ENCODE results near the gene ANKRD2. TPM values are rescaled to one million over a fixed set of nuclear protein-coding genes. Genes with fewer than 3 reads are reported as not detected.
"Not testable (repeated sequence)": the region's sequence is repeated elsewhere in the genome, so short reads cannot be mapped to it uniquely, and the experiment has no call there.

Gene ANKRD2
- total and polyA plus RNA-seq, 2 donors (not counting 1 experiment from before 2014, with no cell fraction given): 0.26 to 1.8 TPM

DNA sequence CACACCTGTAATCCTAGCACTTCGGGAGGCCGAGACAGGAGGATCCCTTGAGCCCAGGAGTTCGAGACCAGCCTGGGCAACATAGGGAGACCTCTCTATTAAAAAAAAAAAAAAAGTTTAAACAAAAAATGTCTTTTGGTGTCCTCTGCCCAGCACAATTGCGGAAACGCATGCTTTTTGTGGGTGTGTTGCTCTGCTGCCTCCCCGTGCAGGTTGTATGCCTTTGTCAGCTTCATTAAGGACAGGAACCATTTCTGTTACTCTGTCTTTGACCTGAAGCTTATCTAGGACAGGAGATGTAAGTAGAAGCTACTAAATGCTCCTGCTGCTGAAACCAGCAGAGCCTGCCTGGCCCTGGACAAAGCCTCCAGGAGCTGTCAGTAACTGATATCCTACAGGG lies 21.3 kb upstream of the ANKRD2 start:
- Histone ChIP-seq H3K4me1 (ENCODE audit: control insufficient read depth, extremely low read depth, insufficient read depth, low read length) (peaks cover 6% of the 10 kb centered on the region), H3K9ac (ENCODE audit: insufficient read depth, low read length) (no peak overlapping the region), H3K27ac (ENCODE audit: insufficient read depth, low read length) (no peak overlapping the region), H3K9me3 (ENCODE audit: control insufficient read depth, insufficient read depth, low read depth, low read length) (no peaks in the 10 kb centered on the region), H2AFZ (ENCODE audit: low read length) (no peak overlapping the region), H3K27me3 (ENCODE audit: control insufficient read depth, insufficient read depth, low read length) (no peaks in the 10 kb centered on the region), H3K79me2 (ENCODE audit: control insufficient read depth, insufficient read depth, low read length) (no peaks in the 10 kb centered on the region), H3K36me3 (ENCODE audit: control insufficient read depth, insufficient read depth, low read length) (no peaks in the 10 kb centered on the region), H4K20me1 (ENCODE audit: control insufficient read depth, extremely low read depth, insufficient read depth, low read length) (no peaks in the 10 kb centered on the region), H3K4me2 (ENCODE audit: extremely low read depth, insufficient read depth, low read length) (no peak overlapping the region), H3K4me3 (replicated peaks in 1 of 4; ENCODE audit: control extremely low read depth in 1 of 4, insufficient read depth in 1 of 4, low read depth in 3 of 4, low read length in 4 of 4) (no peak overlapping the region)
- no peak for DNase-seq (ENCODE audit: low read depth in 2 of 2)
- TF ChIP-seq, protein P1, sequence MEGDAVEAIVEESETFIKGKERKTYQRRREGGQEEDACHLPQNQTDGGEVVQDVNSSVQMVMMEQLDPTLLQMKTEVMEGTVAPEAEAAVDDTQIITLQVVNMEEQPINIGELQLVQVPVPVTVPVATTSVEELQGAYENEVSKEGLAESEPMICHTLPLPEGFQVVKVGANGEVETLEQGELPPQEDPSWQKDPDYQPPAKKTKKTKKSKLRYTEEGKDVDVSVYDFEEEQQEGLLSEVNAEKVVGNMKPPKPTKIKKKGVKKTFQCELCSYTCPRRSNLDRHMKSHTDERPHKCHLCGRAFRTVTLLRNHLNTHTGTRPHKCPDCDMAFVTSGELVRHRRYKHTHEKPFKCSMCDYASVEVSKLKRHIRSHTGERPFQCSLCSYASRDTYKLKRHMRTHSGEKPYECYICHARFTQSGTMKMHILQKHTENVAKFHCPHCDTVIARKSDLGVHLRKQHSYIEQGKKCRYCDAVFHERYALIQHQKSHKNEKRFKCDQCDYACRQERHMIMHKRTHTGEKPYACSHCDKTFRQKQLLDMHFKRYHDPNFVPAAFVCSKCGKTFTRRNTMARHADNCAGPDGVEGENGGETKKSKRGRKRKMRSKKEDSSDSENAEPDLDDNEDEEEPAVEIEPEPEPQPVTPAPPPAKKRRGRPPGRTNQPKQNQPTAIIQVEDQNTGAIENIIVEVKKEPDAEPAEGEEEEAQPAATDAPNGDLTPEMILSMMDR (conservative IDR thresholded peaks at IDR 0.05 in 1 of 2, IDR thresholded peaks at IDR 0.05 in 1 of 2; ENCODE audit: low read depth in 1 of 2, low read length in 2 of 2): no peak
- no peak for TF ChIP-seq EZH2 (IDR thresholded peaks at IDR 0.05; ENCODE audit: low read length, missing control alignments)

DNA sequence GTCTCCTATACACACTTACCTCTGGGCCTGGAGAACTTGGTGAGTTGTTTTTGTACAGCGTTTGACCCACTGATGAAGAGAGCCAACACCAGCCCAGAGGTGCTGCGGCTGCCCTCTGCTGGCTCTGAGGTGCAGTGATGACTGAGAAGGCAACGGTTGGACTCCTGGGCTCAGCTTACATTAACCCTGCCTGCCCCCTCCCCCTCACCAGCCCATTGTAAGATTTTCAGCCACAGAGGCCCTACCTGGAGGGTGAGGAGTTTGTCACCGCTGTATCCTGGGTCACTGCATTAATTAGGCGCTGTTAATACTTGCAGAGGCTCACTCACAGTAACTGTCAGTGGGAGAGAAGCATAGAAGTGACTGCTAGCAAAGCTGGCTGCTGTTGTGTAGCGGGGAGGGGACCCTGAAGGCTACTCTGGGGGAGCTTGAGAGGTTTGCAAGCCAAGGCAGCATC lies 19.0 kb upstream of the ANKRD2 start:
- Histone ChIP-seq H3K9ac (ENCODE audit: insufficient read depth, low read length) (no peak overlapping the region), H3K9me3 (ENCODE audit: control insufficient read depth, insufficient read depth, low read depth, low read length) (no peaks in the 10 kb centered on the region), H3K79me2 (ENCODE audit: control insufficient read depth, insufficient read depth, low read length) (no peaks in the 10 kb centered on the region), H3K36me3 (ENCODE audit: control insufficient read depth, insufficient read depth, low read length) (no peaks in the 10 kb centered on the region), H4K20me1 (ENCODE audit: control insufficient read depth, extremely low read depth, insufficient read depth, low read length) (no peaks in the 10 kb centered on the region), H3K4me2 (ENCODE audit: extremely low read depth, insufficient read depth, low read length) (peak overlapping the region; percentile 35), H3K27me3 (ENCODE audit: control insufficient read depth, insufficient read depth, low read length) (no peaks in the 10 kb centered on the region), H3K27ac (ENCODE audit: insufficient read depth, low read length) (no peak overlapping the region), H3K4me3 (replicated peaks in 1 of 4; ENCODE audit: control extremely low read depth in 1 of 4, insufficient read depth in 1 of 4, low read depth in 3 of 4, low read length in 4 of 4) (no peak overlapping the region), H3K4me1 (ENCODE audit: control insufficient read depth, extremely low read depth, insufficient read depth, low read length) (peaks cover 2% of the 10 kb centered on the region), H2AFZ (ENCODE audit: low read length) (no peak overlapping the region)
- peak; percentile 63 to 81 for DNase-seq (ENCODE audit: low read depth in 2 of 2)
- no peak for TF ChIP-seq EZH2 (IDR thresholded peaks at IDR 0.05; ENCODE audit: low read length, missing control alignments)
- TF ChIP-seq, protein P1 (conservative IDR thresholded peaks at IDR 0.05 in 1 of 2, IDR thresholded peaks at IDR 0.05 in 1 of 2; ENCODE audit: low read depth in 1 of 2, low read length in 2 of 2): peak; percentile 93 to 97

DNA sequence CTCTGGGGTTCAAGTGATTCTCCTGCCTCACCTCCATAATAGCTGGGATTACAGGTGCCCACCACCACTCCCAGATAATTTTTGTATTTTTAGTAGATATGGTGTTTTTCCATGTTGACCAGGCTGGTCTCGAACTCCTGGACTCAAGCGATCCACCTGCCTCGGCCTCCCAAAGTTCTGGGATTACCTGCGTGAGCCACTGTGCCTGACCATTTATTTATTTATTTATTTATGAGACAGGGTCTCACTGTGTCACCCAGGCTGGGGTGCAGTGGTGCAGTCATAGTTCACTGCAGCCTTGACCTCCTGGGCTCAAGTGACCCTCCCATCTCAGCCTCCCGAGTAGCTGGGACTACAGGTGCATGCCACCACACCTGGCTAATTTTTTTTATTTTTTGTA lies 18.2 kb upstream of the ANKRD2 start:
- H3K4me3 ChIP-seq (replicated peaks in 1 of 4; ENCODE audit: control extremely low read depth in 1 of 4, insufficient read depth in 1 of 4, low read depth in 3 of 4, low read length in 4 of 4); H3K79me2 ChIP-seq (ENCODE audit: control insufficient read depth, insufficient read depth, low read length); H3K36me3 ChIP-seq (ENCODE audit: control insufficient read depth, insufficient read depth, low read length); H2AFZ ChIP-seq (ENCODE audit: low read length); DNase-seq (ENCODE audit: low read depth in 2 of 2); H3K9me3 ChIP-seq (ENCODE audit: control insufficient read depth, insufficient read depth, low read depth, low read length); H3K27ac ChIP-seq (ENCODE audit: insufficient read depth, low read length); H3K4me1 ChIP-seq (ENCODE audit: control insufficient read depth, extremely low read depth, insufficient read depth, low read length); H3K9ac ChIP-seq (ENCODE audit: insufficient read depth, low read length); H3K27me3 ChIP-seq (ENCODE audit: control insufficient read depth, insufficient read depth, low read length); H3K4me2 ChIP-seq (ENCODE audit: extremely low read depth, insufficient read depth, low read length); H4K20me1 ChIP-seq (ENCODE audit: control insufficient read depth, extremely low read depth, insufficient read depth, low read length): not testable (repeated sequence)

DNA sequence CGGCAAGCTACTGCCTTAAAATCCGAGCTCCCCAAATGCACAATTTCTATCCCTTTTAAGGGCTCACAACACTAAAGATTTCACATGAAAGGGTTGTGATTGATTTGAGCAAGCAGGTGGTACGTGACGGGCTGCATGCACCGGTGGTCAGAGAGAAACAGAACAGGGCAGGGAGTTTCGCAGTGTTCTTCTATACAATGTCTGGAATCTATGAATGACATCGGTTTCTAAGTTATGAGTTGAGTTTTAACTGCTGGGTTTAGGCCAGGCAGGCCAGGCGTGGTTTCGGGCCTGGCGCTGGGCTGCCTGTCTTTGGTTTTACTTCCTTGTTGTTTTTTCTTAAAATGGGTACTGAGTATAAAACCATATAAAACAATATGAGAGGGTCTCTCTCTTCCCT lies 17.0 kb upstream of the ANKRD2 start:
- not testable (repeated sequence) for H3K27me3 ChIP-seq (ENCODE audit: control insufficient read depth, insufficient read depth, low read length); H3K79me2 ChIP-seq (ENCODE audit: control insufficient read depth, insufficient read depth, low read length); H3K4me2 ChIP-seq (ENCODE audit: extremely low read depth, insufficient read depth, low read length); H3K9ac ChIP-seq (ENCODE audit: insufficient read depth, low read length); H2AFZ ChIP-seq (ENCODE audit: low read length); H3K9me3 ChIP-seq (ENCODE audit: control insufficient read depth, insufficient read depth, low read depth, low read length); H3K4me1 ChIP-seq (ENCODE audit: control insufficient read depth, extremely low read depth, insufficient read depth, low read length); H3K36me3 ChIP-seq (ENCODE audit: control insufficient read depth, insufficient read depth, low read length); DNase-seq (ENCODE audit: low read depth in 2 of 2); H3K4me3 ChIP-seq (replicated peaks in 1 of 4; ENCODE audit: control extremely low read depth in 1 of 4, insufficient read depth in 1 of 4, low read depth in 3 of 4, low read length in 4 of 4); H3K27ac ChIP-seq (ENCODE audit: insufficient read depth, low read length); H4K20me1 ChIP-seq (ENCODE audit: control insufficient read depth, extremely low read depth, insufficient read depth, low read length)

DNA sequence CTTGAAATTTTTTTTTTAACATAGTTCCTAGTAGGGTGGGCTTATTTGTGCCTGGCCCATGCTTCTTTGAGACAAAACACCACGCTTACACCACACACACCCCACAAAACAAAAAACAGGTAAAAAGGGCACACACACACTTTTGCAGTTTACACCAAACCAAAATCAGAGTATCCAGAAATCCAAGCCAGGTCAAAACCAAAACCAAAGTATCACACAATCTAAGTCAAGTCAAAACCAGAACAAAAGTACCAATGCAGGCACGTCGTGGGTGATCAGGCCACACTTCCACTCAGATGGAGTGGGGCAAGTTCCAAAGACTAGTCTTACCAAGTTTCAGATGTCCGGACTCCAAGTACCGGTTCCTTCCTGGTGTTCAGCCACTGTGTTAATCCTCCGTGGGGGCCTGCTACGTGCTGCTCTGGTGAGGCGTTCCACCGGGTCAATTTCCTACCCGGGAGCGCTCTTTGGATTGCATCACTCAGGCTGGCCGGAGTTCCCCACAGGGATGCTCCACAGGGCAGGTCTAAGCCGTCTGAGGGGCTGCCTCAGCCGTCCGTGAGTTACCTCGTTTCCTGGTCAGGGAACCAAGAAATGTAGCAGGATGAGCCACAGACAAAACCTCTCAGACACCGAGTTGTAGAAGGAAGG lies 11.7 kb upstream of the ANKRD2 start:
- not testable (repeated sequence) for DNase-seq (ENCODE audit: low read depth in 2 of 2); H3K79me2 ChIP-seq (ENCODE audit: control insufficient read depth, insufficient read depth, low read length)

More for the DNA sequence above, 11.7 kb upstream of the ANKRD2 start:
- not testable (repeated sequence) for H3K27ac ChIP-seq (ENCODE audit: insufficient read depth, low read length); H3K36me3 ChIP-seq (ENCODE audit: control insufficient read depth, insufficient read depth, low read length); H3K4me1 ChIP-seq (ENCODE audit: control insufficient read depth, extremely low read depth, insufficient read depth, low read length); H3K4me2 ChIP-seq (ENCODE audit: extremely low read depth, insufficient read depth, low read length); H3K27me3 ChIP-seq (ENCODE audit: control insufficient read depth, insufficient read depth, low read length); H3K9ac ChIP-seq (ENCODE audit: insufficient read depth, low read length); H2AFZ ChIP-seq (ENCODE audit: low read length); H4K20me1 ChIP-seq (ENCODE audit: control insufficient read depth, extremely low read depth, insufficient read depth, low read length); H3K9me3 ChIP-seq (ENCODE audit: control insufficient read depth, insufficient read depth, low read depth, low read length)
- H3K4me3 ChIP-seq (replicated peaks in 1 of 4; ENCODE audit: control extremely low read depth in 1 of 4, insufficient read depth in 1 of 4, low read depth in 3 of 4, low read length in 4 of 4): peak overlapping the region in 1 of 4 experiments; percentile 20
